HG03575 (cell line): ENCODE results near the gene PTCD2.
"Not testable (repeated sequence)": the region's sequence is repeated elsewhere in the genome, so short reads cannot be mapped to it uniquely, and the experiment has no call there.

Experiments
- ATAC-seq: cut with Tn5 transposase; IDR thresholded peaks from one replicate; pipeline ENCODE4 v1.9.1; 2021; ENCODE audit not compliant: unreplicated experiment, insufficient number of reproducible peaks, low FRiP score; ENCODE audit errors: extremely low read depth

The PTCD2 gene

GRCh38 chr5:72294473-72294872, 25.7 kb upstream of the PTCD2 start:
- no peak for ATAC-seq

- ATAC-seq = no peak
Measured at GRCh38 chr5:72295539-72295938, 24.6 kb upstream of the PTCD2 start.

GRCh38 chr5:72296256-72296655, 23.9 kb upstream of the PTCD2 start:
- no peak for ATAC-seq

- not testable (repeated sequence) for ATAC-seq
Measured at GRCh38 chr5:72298136-72298535, 22.0 kb upstream of the PTCD2 start.

GRCh38 chr5:72298711-72299110, 21.5 kb upstream of the PTCD2 start:
- no peak for ATAC-seq

GRCh38 chr5:72300590-72301339, 19.4 kb upstream of the PTCD2 start:
- no peak for ATAC-seq

- peak; percentile 49 for ATAC-seq
Measured at GRCh38 chr5:72301557-72301956, 18.6 kb upstream of the PTCD2 start.

GRCh38 chr5:72302171-72302570, 18.0 kb upstream of the PTCD2 start:
- no peak for ATAC-seq

- ATAC-seq = no peak
Measured at GRCh38 chr5:72305194-72306142, 14.7 kb upstream of the PTCD2 start.

- no peak for ATAC-seq
Measured at GRCh38 chr5:72307573-72307967, 12.6 kb upstream of the PTCD2 start.

GRCh38 chr5:72307968-72308852, 12.0 kb upstream of the PTCD2 start:
- ATAC-seq = peak; percentile 45

GRCh38 chr5:72308853-72309191, 11.4 kb upstream of the PTCD2 start:
- ATAC-seq = no peak

- ATAC-seq = no peak
Measured at GRCh38 chr5:72313141-72313540, 7.0 kb upstream of the PTCD2 start.

- no peak for ATAC-seq
Measured at GRCh38 chr5:72314571-72315172, 5.5 kb upstream of the PTCD2 start.

GRCh38 chr5:72319435-72319975, 668 bp upstream of the PTCD2 start:
- ATAC-seq = not testable (repeated sequence)

GRCh38 chr5:72324189-72324825, 4.1 kb downstream of the PTCD2 start:
- ATAC-seq = no peak

GRCh38 chr5:72325566-72326305, 5.6 kb downstream of the PTCD2 start:
- ATAC-seq = no peak

- no peak for ATAC-seq
Measured at GRCh38 chr5:72326306-72326649, 6.1 kb downstream of the PTCD2 start.
